Upper lobe of left lung (tissue), 4 donors: Measurements from ENCODE around the gene MEMO1.

ENCODE experiments used
- CTCF ChIP-seq, 6 experiments: fragments of 450-650 bp in 4 of 6; fragments of 200-600 bp in 2 of 6; sonication (generic) in 2 of 6; IDR thresholded peaks; one replicate each; pipeline ENCODE4 v1.5.1; 2016 to 2019; ENCODE audit warnings: antibody characterized with exemption in 6 of 6
- POLR2A ChIP-seq, 4 donors: fragments of 450-650 bp; IDR thresholded peaks; one replicate each; pipeline ENCODE4 v1.5.1; 2016 to 2017; ENCODE audit warnings: antibody characterized with exemption in 4 of 4, mild to moderate bottlenecking in 2 of 4
- POLR2AphosphoS5 ChIP-seq, 2 donors: sonication (generic); formaldehyde crosslinking; IDR thresholded peaks; one replicate each; pipeline ENCODE4 v1.5.1; 2017; ENCODE audit warnings: antibody characterized with exemption in 2 of 2

GRCh38 chr2:31896293-31896692, 114.5 kb downstream of the MEMO1 start:
- TF ChIP-seq CTCF (IDR thresholded peaks at IDR 0.05) (no peak), POLR2AphosphoS5 (IDR thresholded peaks at IDR 0.05) (no peak), POLR2A (IDR thresholded peaks at IDR 0.05) (no peak)
